ENCODE results near the gene GABRA4.

GABRA4 gene

DNA sequence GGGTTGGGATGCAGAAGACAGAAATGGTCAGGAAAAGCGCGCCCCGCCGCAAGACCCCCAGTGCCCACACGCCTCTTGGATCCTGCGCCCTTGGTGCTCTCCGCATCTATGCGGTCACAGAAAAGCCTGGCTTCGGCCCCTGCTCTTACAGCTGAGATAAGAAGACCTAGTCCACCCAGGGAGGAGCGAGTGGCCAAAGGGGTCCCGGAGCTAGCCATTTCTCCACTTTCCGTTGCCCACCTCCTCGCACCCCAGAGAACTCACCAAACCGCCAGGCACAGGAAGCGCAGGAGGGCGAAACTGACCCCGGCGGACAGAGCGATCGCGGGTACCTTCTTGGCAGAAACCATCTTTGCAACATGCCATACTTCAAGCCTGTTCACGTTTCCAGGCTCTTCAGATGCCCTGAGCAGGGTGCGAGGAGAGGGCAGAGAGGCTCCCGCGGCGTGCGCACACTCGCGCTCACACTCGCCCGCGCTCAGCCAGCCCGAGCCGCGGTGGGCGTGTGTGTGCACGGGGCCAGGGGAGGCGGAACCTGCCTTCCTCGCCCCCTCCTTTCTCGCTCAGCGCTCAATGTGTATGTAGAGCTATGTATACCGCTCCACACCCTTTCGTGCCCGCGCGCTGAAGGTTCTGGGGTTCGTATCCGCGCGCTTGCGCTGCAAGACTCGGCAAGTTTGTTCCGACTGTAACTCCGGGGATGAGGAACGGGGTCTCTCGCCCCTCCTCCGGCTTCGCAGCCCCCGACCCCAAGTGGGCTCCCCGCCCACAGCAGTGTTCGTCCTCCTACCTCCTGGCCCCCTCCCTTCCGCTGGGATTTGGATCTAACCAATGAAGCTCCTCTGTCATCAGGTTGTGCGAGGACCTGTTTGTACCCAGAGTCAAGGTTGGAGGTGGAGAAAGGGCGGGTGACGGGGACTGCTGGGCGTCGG is at the start of gene GABRA4:
Gene GABRA4 (minus strand): TSS at position 507 of the 932 bp plus-strand sequence. CDS start 157 bp downstream, at position 350.
- DNase-seq: no peak

DNA sequence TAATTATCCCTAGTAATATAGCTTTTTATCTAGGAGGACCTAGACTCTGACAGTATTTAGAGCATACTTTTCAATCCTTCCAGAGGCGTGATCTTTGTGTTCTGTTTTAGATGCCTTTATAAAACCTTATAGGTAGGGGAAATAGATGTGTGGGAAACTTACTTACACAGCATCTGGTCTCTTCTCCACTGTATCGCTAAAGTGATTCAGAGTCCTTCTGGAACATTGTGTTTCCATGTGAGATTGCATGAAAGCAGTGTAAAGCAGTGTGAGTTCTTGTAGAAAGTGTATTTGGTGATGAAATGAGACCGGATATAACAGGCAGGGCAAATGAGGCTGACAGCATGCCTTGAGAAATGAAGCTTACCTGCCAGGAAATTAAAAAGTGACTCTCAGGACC is 47.4 kb upstream of the GABRA4 start:
- no peak for DNase-seq

DNA sequence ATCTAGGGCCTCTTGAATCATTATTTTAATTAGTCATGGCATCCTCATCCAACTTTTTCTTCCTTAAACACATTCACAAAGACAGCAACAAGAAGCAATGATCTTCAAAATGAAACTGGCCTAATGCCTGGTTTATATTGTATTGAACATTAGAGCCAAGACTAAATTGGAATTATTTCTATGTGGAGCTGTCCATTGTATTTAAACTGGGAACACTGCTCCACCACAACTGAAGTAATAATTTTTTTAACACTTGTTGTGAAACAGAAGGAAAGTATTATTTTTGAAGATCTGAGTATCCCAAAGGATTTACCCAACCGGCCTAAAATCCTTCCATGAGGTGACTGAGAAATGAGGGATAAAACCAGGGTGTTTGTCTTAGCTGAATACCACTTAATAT is 44.9 kb upstream of the GABRA4 start:
- DNase-seq: no peak

DNA sequence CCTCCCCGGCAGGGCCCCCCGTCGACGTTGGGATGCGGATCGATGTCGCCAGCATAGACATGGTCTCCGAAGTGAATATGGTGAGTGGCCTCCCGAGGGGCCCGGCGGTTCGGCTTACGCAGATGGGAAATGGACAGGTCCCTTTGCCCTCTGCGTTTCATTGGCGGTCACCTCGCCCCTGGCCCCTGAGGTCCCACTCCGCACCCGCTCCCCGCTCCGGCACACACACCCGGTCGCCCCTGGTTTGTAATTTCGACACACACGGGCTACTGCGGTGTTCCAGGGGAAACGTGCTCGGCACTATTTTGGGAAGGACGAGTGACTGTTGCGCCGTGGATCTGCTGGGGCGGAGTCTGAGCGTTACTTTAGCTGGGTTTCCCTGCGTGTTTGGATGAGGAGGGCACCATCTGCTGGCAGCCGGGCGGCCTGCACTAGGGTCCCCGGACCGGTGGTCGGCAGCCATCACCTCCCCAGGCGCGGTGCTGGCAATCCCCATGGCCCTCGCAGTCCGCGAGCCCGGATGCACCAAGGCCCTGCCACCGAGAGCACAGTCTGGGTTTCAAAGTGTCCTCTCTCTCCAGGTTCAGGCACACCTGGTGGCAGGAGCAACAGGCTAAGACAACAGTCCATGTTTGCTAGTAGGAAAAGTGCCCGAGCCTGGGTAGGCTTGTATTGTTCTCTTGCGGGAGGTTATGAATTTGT is 39.2 kb upstream of the GABRA4 start:
- DNase-seq: peak; percentile 40

DNA sequence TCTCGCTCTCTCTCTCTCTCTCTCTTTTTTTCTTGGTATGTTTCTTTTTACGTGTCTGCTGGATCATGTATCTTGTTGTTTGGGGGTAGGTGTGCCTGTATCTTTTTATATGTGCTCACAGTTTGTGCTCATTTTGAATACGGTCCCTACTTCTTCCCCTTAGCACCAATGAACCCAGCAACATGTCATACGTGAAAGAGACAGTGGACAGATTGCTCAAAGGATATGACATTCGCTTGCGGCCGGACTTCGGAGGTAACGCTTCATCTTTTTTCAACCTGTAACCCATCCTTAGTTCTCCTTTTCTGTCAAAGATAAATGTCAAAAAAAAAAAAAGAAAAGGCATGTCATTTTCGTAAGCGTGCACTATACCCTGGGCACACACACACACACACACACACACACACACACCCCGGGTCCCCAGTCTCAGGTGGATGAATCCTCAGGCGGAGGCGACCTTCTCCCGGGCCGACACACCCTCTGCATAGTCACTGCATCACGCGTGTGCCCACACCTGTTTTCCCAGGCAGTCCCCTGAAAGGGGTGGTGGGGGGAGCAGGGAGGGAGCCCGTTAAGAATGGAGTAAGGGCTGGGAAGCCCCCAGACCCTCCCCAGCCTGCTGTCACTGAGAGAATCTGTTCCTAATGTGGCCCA is 38.5 kb upstream of the GABRA4 start:
- no peak for DNase-seq

DNA sequence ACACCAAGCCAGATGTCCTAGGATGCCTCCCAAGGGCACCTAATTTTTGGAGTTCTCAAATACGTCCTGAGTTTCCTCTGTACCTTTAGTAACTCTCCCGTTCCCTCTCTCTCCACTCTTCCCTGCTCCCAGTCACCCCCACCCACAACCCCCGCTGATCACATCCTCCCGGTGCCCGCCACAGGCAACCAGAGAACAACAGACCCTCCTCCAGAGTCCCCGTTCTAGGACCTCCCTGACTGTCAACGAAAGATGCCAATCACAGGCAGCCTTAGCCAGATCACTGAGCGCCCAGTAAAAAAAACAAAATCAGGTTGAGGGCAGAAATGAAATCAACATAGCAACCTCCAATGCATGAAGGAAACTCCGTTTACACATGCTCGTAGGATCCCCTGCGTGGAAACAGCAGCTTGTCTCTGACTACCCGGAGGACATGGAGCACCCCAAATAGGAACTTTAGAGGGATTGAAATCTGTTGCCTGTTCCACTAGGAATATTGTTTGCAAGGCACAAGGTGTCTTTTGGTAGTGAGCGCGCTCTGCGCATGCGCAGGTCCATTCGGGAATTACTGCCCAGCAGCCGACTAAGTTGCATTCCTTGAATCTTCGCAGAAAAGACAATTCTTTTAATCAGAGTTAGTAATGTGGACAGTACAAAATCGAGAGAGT is 37.8 kb upstream of the GABRA4 start, which contains the start of gene GABRB1:
Gene GABRB1 (plus strand): TSS at position 557 of the 668 bp plus-strand sequence.
- DNase-seq: peak; percentile 25

DNA sequence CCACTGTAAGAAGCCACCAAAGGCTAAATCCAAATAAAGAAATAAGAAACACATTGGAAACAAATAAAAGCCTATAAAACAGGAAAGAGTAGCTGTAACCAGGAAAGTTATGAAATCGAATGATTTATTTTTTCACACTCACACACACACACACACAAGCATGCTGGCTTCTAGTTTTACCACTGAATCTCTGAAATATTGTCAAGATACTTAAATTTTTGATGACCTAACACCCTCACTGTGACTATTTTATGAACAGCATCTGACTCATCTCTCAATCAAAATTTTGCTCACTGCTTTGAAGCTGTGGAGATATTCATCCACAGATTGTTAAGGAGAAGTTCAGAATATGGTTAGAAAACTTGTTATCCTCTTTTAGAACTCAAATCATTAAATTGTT is 24.1 kb upstream of the GABRA4 start:
- peak; percentile 32 for DNase-seq

DNA sequence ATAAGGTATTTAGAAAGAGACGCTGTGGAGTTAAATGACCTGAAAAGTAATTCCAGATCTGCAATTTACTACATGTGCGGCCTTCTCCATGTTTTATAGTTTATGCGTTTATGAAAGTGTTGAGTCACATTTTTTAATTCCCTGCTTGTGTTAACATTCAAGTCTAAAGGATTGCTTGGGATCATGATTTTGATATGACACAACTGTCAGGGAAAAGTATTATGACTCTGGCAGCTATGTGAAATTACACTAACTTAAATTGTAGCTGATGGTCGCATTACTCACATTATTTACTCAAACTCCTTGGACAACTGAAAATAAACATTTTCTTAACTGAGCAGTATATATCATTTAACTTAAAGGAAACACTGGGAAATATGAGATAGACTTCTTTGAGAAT is 23.7 kb upstream of the GABRA4 start:
- DNase-seq: no peak

DNA sequence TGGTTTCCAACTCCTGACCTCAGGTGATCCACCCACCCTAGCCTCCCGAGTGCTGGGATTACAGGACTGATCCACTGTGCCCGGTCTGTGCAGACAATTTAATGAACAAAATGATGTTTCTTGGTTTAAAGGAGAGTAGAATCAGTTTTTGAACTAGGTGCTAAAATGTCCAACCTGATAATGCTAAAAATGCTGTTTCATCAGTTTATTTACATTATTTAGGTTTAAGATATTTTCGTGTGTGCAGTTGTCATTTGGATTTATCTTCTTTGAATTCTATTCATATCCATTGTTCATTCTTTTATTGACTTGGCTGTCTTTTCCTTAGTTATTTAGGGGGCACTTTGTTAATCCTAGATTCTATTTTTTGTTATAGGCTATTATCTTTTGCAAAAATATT is 20.0 kb upstream of the GABRA4 start:
- DNase-seq: no peak

DNA sequence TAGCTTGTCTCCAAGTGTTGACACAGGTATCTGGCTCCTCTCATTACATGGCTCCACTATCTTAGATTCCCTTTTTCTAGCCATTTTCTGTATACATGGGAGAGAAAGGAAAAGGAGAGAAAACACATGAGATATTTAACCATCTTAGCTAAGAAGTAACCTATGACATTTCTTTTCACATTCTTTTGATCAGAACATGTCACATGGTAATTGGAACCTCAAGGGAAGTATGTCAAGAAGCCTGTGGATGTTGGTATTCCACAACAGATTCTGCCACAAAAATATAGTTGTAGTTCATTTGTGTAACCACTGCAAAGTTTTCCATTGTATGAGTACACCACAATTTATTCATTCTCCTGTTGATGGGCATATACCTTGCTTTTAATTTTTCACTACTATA is 19.3 kb upstream of the GABRA4 start:
- DNase-seq: no peak

DNA sequence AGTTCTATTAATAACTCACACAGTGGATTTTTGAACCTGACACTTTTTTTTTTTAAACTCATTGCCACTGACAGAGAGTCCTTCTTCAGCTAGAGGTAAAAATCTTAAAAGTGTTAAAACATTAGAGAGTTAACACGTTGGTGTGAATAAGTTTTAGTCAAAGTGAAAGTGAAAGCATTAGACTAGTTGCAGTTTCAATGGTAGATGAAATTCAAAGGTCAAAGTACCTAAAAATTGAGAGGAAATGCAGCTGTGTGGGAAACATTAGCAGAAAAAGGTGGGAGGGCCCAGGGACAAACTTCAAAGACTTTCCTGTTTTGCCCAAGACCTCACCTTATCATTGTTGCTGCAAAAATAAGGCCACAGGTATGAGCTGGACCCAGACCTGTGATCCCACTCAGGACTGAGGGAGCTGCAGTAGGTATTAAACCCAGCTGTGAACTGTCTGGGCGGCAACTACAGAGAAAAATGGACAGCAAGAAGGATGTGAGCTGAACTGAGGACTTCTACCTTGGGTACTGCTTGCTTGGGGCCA is 17.6 kb upstream of the GABRA4 start:
- DNase-seq: no peak

DNA sequence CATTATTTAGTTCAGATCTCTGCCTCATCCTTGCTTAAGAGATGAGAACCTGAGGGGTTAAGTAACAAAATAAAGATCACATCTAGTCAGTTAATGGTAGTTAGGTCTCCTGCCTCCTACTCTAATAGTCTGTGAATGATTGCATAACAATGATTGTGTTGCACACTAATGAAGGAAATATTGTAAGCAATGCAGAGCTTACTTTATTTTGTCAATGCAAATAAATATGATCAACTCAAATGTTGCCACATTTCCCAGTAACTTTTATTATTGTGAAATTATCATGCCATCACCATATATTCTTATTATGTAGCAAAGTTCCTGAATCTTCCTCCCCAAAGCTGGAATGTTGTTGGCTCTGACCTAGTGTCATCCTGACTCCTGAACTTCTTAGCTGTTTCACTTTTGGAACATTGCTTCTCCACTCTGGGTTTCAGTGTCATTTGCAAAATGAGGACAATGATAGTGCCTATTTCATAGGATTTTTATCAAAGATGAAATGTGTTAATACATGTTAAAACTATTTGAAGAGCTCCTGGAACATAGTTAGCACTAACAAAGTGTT is 17.0 kb upstream of the GABRA4 start:
- DNase-seq: no peak

DNA sequence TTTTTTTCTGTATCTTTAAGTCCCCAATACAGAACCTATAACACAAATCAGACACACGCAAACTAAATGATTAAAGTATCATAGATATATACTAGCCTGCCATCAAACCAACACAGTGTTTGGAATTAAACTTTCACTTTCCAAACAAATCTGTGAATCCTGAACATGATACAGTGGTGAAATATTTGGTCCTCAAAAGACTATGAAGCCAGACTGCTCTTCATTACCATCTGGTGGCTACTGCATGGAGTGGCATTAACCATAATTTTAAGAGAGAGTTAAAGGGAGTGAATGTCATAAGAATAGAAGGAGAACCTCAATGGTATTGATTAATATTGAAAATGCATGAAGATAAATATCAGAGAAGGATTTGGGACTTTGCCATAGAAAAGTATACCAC is 9.2 kb upstream of the GABRA4 start:
- DNase-seq: no peak

DNA sequence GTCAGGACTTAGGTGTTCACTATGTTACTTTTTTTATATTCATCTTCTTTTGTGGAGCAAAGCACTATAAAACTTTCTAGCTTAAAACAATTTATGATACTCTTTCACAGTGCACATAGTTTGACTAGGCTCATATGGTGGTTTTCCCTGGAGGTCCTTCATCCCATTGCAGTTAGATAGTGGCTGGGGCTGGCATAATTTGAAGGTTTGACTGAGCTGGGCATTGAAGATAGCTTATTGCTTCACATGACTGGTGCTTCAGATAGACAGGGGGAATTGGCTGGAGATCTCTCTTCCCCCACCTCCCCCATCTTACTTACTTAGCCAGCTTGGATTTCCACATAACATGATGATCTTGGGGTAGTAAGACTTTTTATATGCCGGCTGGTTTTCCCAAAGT is 7.0 kb upstream of the GABRA4 start:
- DNase-seq: peak; percentile 16

DNA sequence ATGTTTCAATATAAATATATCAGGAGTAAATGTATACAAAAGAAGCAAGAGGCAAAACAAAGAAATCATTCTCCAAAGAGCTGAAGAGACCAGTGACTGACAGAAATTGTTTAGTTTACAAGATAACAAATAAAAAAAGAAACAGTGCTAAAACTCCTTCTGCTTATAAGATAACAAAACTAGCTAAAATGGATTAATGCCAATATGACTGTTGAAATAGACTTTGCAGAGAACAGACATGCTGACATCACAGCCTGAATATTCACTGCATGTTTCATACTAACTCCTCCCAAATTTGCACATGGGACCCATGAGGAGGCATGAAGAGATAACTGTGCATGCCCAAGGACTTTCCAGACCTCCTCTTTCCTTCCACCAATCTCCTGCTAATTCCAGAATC is 6.2 kb upstream of the GABRA4 start:
- peak; percentile 77 for DNase-seq

DNA sequence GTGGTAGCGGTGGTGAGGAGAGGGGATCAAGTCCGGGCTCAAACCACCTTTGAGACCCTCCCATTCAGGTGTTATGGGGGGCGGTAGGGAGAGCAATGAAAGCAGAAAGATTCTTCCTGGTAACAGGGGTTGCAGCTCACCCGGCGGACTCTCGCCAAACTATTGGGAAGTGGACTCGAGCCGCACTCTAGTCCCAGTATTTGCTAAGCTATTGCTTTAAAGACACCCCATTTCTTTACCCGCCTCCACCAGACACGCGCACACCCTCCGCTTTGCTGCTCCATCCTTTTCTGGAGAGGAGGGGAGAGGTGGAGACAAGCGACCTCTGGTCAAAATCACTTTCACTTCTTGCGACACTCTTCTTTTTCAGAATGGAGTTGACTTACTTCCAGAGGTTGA is 625 bp upstream of the GABRA4 start:
- DNase-seq: no peak

DNA sequence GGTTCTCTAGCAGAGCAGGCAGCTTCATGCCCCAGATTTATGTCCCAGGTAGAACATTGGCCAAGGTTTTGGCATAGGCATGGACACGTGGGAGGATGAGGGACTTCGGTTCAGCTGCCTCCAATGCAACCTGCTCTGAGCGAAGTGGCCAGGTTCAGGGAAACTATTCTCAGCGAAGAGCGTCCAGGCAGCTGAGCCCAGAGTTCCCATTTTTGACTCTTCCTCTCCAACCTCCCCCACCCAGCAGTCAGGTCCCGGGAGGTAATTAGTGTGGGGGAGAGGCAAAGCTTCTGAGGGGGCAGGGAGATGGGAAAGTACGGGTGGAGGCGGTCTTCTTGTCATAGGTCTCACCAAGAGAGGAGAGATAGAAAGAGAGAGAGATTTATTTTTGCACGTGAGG is 1.0 kb downstream of the GABRA4 start:
- no peak for DNase-seq

DNA sequence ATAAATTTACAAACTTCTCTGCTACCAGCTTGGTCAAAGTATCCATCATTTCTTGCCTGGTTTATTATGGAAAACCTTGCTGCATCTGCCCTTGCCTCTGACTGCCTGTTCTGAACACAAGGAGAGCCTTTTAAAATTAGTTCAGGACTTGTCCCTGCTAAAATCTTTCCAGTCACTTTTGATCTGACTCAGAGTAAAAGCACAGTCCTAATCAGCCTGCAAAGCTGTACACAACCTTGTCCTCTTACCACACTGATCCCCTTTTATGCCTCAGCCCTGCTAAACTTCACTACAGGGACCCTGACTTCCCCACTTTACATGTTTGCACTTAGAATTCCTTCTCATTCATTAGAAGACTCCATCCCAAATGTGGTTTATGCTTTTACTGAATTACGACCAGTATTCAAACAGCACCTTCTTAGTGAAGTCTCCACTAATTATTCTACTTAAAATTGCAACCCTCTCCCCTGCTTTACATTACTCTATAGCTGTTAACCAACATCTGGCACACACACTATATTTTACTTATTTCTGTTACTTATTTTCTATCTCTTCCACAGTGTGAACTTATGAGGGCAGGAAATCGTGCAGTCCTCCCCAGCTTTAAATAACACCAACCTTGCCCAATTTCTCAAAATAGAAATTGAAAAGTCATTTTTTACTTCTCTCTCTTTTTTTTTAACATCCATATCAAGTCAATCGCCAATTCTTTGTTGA is 6.3 kb downstream of the GABRA4 start:
- DNase-seq: no peak

DNA sequence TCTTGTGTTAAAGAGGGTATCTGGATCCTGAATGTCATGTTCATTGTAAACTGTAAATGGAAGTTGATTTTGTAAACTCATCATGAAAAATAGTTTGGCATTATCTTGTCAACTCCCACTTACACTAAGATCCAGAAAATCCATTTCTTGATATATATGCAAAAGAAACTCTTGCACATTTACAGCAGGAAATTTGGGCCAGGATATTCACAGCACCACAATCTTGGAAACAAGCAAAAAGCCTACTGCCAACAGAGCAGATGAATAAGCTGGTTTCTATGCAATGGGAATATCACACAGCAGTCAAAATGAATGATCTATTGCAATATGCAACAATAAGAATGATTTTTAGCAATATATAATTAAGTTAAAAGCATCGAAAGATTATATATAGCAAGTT is 8.6 kb downstream of the GABRA4 start:
- no peak for DNase-seq

DNA sequence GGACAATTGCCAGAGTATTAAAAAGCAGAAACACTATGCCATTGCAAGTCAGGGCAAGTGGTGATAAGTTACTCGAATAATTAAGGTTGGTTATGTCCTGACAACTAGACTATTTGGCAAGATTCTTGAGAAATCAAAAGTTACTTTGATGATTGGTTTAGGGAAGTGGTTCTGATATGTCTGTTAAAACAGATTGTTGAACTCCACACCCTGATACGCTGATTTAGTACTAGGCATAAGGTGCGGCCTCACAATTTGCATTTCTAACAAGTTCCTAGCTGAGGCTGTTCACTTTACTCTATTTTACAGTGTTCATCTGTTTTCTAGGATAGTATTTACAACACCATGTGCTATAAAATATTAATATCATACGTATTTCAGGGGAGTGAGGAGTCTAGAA is 12.5 kb downstream of the GABRA4 start:
- DNase-seq: no peak

DNA sequence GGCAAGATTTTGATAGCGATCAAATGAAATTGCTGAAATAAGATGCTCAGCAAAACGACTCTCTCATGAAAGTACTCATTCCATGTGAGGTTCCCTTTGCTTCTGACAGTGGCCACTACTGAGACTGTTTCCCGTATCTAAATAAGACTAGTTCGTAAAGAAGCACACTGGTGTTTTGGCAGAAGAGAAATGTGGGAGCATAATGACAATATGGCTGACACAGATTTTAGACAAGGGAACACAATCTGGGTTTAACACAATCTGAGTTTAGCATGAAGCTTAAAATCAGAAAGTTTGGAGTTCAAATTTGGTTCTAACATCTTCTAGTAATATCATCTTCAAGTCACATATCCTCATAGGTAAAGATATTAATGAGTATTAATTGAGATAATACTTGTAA is 13.7 kb downstream of the GABRA4 start:
- no peak for DNase-seq

DNA sequence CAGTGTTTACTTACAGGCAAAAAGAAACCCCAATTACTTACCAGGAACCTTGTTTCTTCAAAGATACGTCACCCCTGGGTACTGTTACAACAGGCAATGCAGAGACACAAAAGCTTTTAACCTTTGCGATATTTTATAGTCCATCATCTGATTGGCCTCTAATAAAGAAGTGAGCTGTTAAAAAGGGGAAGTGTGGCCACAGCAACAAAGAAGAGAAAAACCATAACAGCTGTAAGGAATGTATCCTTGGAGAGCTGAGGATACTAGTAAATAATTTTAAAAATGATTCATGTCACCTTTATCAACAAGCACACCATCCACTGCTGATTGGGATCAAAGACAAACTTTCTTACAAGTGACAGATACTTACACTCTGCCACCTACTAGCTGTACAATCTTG is 14.1 kb downstream of the GABRA4 start:
- DNase-seq: no peak

Data from NCI-H226 (cell line).